SU-DHL-6 (cell line): ENCODE measurements around the gene GRIK4.

Experiments
- H2AFZ ChIP-seq: fragments of 200-600 bp; sonication (generic); 2 replicates; pipeline ENCODE4 v1.6.1; 2014; ENCODE audit warnings: low read depth, mild to moderate bottlenecking, moderate library complexity, mixed read lengths, antibody characterized with exemption, low read length; ENCODE audit not compliant: severe bottlenecking
- H3F3A ChIP-seq: fragments of 200-600 bp; shearing (Covaris generic); 2 replicates; pipeline ENCODE4 v1.6.0; 2016; ENCODE audit warnings: antibody characterized with exemption, mild to moderate bottlenecking; ENCODE audit not compliant: insufficient read depth
- H3K27ac ChIP-seq: fragments of 200-600 bp; sonication (generic); 2 replicates; pipeline ENCODE4 v1.5.1; 2016; ENCODE audit warnings: low read depth, mild to moderate bottlenecking, low read length, moderate library complexity, mixed read lengths
- H3K27me3 ChIP-seq: fragments of 200-600 bp; sonication (generic), shearing (Covaris generic); 2 replicates; pipeline ENCODE4 v1.6.0; 2014; ENCODE audit warnings: mild to moderate bottlenecking, low read length
- H3K36me3 ChIP-seq: fragments of 200-600 bp; sonication (generic); 2 replicates; pipeline ENCODE4 v1.6.1; 2014; ENCODE audit warnings: mild to moderate bottlenecking, low read length, mixed read lengths
- H3K4me2 ChIP-seq: fragments of 300-600, 200-600 bp; shearing (Covaris generic), sonication (generic); 2 replicates; pipeline ENCODE4 v1.6.0; 2014; ENCODE audit warnings: low read length, low read depth, mild to moderate bottlenecking; ENCODE audit not compliant: poor library complexity, severe bottlenecking
- H3K4me3 ChIP-seq: fragments of 200-600 bp; sonication (generic); 2 replicates; pipeline ENCODE4 v1.5.1; 2014; ENCODE audit warnings: antibody characterized with exemption, low read length, mild to moderate bottlenecking, mixed read lengths; ENCODE audit not compliant: insufficient read depth, poor library complexity, severe bottlenecking
- H3K79me2 ChIP-seq: fragments of 200-600 bp; sonication (generic); 2 replicates; pipeline ENCODE4 v1.6.1; 2014; ENCODE audit warnings: mild to moderate bottlenecking, low read length, moderate library complexity; ENCODE audit not compliant: insufficient read depth
- H3K9ac ChIP-seq: fragments of 200-600 bp; sonication (generic); 2 replicates; pipeline ENCODE4 v1.7.0; 2014; ENCODE audit warnings: mild to moderate bottlenecking, low read length
- H3K9me2 ChIP-seq: fragments of 200-600 bp; sonication (generic); replicated peaks from 2 replicates; pipeline ENCODE4 v1.6.1; 2014; ENCODE audit warnings: low read length; ENCODE audit not compliant: insufficient read depth
- H3K9me3 ChIP-seq: fragments of 200-600 bp; sonication (generic); 2 replicates; pipeline ENCODE4 v1.6.1; 2014; ENCODE audit warnings: low read length, mixed read lengths; ENCODE audit not compliant: insufficient read depth
- H4K20me1 ChIP-seq: fragments of 200-600 bp; sonication (generic); 2 replicates; pipeline ENCODE4 v1.6.1; 2014; ENCODE audit warnings: low read depth, mild to moderate bottlenecking, antibody characterized with exemption, low read length, moderate library complexity, mixed read lengths
- EZH2phosphoT487 ChIP-seq: fragments of 200-600 bp; sonication (generic), shearing (Covaris generic); conservative IDR thresholded peaks from 2 replicates; pipeline ENCODE4 v1.6.1; 2018; ENCODE audit warnings: mild to moderate bottlenecking, antibody characterized with exemption, low read length, moderate library complexity, mixed read lengths
- TF ChIP-seq, protein P1 (sequence below): fragments of 200-600 bp; sonication (generic); IDR thresholded peaks from one replicate; pipeline ENCODE4 v1.5.1; 2017; ENCODE audit warnings: antibody characterized with exemption, mild to moderate bottlenecking, low read length, moderate library complexity; ENCODE audit not compliant: insufficient read depth, poor library complexity, severe bottlenecking

Gene GRIK4

DNA sequence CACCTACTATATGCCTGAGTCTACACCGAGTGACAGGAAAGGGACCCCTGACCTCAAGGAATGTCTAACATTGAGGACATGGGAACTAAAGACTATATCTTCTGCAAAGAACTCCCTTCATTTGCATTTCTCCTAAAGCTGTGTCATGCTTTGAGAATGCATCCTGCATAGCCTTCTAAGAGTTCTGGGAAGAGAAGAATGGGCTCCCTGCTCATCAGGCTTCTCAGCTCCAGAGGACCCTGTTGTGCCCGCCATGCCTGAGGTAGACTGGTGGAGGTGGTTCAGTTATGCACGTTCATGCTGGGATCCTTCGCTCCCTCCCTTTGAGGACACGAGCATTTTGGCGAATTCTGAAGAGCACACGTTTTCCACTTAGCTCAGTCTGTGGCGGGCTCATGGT lies 63.3 kb downstream of the GRIK4 start:
- Histone ChIP-seq H3K36me3 (no peaks in the 10 kb centered on the region), H2AFZ (no peak overlapping the region), H3K4me2 (no peak overlapping the region), H3K9me3 (no peaks in the 10 kb centered on the region), H3F3A (no peaks in the 10 kb centered on the region), H4K20me1 (no peaks in the 10 kb centered on the region), H3K9ac (no peak overlapping the region), H3K27ac (no peak overlapping the region), H3K4me3 (no peak overlapping the region), H3K9me2 (no peaks in the 10 kb centered on the region), H3K79me2 (no peaks in the 10 kb centered on the region), H3K27me3 (no peaks in the 10 kb centered on the region)
- TF ChIP-seq, protein P1, sequence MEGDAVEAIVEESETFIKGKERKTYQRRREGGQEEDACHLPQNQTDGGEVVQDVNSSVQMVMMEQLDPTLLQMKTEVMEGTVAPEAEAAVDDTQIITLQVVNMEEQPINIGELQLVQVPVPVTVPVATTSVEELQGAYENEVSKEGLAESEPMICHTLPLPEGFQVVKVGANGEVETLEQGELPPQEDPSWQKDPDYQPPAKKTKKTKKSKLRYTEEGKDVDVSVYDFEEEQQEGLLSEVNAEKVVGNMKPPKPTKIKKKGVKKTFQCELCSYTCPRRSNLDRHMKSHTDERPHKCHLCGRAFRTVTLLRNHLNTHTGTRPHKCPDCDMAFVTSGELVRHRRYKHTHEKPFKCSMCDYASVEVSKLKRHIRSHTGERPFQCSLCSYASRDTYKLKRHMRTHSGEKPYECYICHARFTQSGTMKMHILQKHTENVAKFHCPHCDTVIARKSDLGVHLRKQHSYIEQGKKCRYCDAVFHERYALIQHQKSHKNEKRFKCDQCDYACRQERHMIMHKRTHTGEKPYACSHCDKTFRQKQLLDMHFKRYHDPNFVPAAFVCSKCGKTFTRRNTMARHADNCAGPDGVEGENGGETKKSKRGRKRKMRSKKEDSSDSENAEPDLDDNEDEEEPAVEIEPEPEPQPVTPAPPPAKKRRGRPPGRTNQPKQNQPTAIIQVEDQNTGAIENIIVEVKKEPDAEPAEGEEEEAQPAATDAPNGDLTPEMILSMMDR, result no peak
- TF ChIP-seq EZH2phosphoT487, result no peak

- Histone ChIP-seq H3K79me2 (no peaks in the 10 kb centered on the region), H4K20me1 (no peaks in the 10 kb centered on the region), H3F3A (no peaks in the 10 kb centered on the region), H2AFZ (no peak overlapping the region), H3K9me2 (no peaks in the 10 kb centered on the region), H3K9me3 (no peaks in the 10 kb centered on the region), H3K27ac (no peak overlapping the region), H3K27me3 (no peaks in the 10 kb centered on the region), H3K4me2 (no peak overlapping the region), H3K4me3 (no peak overlapping the region), H3K36me3 (no peaks in the 10 kb centered on the region), H3K9ac (no peak overlapping the region)
- TF ChIP-seq EZH2phosphoT487, result no peak
- TF ChIP-seq, protein P1, result no peak
Measured at GRCh38 chr11:120575461-120575860, 63.9 kb downstream of the GRIK4 start.

DNA sequence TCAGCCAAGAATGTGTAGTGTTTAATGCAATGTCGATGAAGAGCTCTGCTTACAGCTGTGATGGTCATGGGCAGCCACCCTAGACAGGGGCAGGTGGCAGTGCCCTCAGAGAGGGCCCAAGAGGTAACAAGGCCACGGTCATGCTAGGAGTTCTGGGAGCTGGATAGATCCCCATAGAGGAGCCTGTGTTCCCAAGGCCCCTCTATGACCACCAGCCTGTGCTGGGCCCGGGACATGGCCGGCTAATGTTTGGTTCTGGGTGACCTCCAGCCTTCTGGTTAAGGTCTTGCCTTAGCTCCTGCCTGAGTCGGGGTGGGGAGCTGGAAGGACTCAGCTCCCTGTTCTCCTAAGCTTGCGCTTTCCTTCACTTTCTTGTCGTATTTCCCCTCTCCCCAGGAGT lies 65.1 kb downstream of the GRIK4 start:
- TF ChIP-seq EZH2phosphoT487, result no peak
- TF ChIP-seq, protein P1, result no peak
- Histone ChIP-seq H3F3A (no peaks in the 10 kb centered on the region), H3K27ac (no peak overlapping the region), H3K9me3 (no peaks in the 10 kb centered on the region), H3K27me3 (no peaks in the 10 kb centered on the region), H3K9ac (no peak overlapping the region), H4K20me1 (no peaks in the 10 kb centered on the region), H3K4me3 (no peak overlapping the region), H3K9me2 (no peaks in the 10 kb centered on the region), H3K4me2 (no peak overlapping the region), H2AFZ (no peak overlapping the region), H3K36me3 (no peaks in the 10 kb centered on the region), H3K79me2 (no peaks in the 10 kb centered on the region)

- no peaks in the 10 kb centered on the region for H3K9me3 ChIP-seq
- H3K9ac ChIP-seq, result no peak overlapping the region
- TF ChIP-seq EZH2phosphoT487, result no peak
- TF ChIP-seq, protein P1, result no peak
- H3K79me2 ChIP-seq, result no peaks in the 10 kb centered on the region
- H4K20me1 ChIP-seq, result no peaks in the 10 kb centered on the region
- no peaks in the 10 kb centered on the region for H3K36me3 ChIP-seq
- H3K4me3 ChIP-seq, result no peak overlapping the region
- H2AFZ ChIP-seq, result no peak overlapping the region
- no peak overlapping the region for H3K4me2 ChIP-seq
- H3K27ac ChIP-seq, result no peak overlapping the region
- H3F3A ChIP-seq, result no peaks in the 10 kb centered on the region
- no peaks in the 10 kb centered on the region for H3K9me2 ChIP-seq
- no peaks in the 10 kb centered on the region for H3K27me3 ChIP-seq
Measured at GRCh38 chr11:120577041-120577440, 65.5 kb downstream of the GRIK4 start.
